Measurements from ENCODE around the gene VMAC.
"Not testable (repeated sequence)": the region's sequence is repeated elsewhere in the genome, so short reads cannot be mapped to it uniquely, and the experiment has no call there.

VMAC gene

DNA sequence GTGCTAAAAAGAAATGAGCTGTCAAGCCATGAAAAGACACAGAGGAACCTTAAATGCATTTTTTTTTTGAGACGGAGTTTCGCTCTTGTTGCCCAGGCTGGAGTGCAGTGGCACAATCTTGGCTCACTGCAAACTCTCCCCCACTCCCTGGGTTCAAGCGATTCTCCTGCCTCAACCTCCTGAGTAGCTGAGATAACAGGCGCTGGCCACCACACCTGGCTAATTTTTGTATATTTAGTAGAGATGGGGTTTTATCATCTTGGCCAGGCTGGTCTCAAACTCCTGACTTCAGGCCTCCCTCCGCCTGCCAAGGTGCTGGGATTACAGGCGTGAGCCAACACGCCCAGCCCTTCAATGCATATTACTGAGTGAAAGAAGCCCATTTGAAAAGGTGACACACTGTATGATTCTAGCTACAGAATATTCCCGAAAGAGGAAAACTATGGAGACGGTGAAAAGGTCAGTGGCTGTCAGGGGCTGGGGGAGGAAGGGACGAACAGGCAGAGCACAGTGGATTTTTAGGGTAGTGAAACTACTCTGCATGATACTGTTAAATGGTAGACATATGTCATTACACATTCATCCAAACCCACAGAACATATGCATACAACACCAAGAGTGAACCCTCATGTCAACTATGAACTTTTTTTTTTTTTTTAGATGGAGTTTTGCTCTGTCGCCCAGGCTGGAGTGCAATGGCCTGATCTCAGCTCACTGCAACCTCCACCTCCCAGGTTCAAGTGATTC lies 20.4 kb upstream of the VMAC start:
- DNase-seq (ENCODE audit: low read depth in 2 of 2) = not testable (repeated sequence)

DNA sequence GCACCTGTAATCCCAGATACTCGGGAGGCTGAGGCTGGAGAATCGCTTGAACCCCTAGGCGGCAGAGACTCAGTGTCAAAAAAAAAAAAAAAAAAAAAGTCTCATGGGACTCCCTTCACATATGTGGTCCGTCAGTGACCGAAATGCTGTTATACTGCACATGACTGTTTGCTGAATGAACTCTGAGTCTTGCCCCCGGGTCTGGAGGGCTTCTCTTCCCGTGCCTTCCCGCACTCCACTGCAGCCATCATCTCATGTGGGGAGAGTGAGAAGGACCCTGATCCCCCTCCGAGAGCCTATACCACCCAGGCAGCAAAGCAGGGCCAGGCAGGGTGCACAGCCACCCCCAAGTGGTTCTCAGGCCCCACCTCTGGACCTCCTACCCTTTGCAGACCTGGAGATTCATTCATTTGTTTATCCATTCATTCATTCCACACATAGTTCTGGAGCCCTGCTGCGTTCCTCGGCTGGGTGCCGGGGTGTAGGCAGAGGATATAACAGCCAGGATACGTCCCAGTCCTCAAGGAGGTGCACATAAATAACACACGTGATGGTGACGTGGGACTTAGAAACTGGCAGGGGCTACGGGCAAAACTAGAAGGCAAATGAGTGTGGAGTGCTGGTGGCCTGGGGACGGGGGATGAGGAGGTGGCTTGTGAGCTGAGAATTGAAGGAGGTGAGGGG lies 15.2 kb upstream of the VMAC start:
- no peak for DNase-seq (ENCODE audit: low read depth in 2 of 2)

DNA sequence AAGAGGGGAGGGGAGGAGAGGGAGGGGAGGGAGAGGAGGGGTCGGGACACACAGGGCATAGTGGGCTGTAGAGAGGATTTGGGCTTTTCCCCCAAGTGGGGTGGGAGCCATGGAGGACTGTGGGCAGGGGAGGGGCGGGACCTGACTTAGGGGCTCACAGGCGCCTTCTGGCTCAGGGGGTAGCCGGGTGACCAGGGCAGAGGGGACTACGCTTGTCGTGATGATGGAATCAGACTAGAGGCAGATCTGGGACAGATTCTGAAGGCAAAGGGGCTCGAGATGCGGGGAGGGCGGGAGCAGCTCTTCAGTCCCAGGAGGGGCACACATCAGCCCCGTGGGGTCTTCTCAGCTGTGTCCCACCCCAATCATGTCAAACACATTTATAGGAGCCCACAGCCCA lies 14.6 kb upstream of the VMAC start:
- DNase-seq (ENCODE audit: low read depth in 2 of 2) = no peak

DNA sequence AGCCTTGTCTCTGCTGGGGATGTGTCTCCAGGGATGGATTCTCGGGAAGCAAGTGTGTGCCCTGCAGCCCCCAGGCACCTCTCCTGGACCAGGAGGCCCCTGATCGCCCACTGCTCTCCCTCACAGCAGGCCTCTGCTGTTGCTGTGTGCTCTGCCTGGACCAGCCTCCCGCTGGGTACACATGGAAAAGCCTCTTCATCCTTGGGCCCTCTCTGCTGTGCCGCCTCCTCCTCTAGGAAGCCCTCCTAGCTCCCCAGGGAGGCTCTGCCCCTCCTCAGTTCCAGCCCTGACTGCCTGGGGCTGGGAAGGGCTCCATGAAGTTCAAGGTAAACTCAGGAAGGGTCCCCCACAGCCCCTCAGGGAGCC lies 13.1 kb upstream of the VMAC start:
- DNase-seq (ENCODE audit: low read depth in 2 of 2) = no peak

DNA sequence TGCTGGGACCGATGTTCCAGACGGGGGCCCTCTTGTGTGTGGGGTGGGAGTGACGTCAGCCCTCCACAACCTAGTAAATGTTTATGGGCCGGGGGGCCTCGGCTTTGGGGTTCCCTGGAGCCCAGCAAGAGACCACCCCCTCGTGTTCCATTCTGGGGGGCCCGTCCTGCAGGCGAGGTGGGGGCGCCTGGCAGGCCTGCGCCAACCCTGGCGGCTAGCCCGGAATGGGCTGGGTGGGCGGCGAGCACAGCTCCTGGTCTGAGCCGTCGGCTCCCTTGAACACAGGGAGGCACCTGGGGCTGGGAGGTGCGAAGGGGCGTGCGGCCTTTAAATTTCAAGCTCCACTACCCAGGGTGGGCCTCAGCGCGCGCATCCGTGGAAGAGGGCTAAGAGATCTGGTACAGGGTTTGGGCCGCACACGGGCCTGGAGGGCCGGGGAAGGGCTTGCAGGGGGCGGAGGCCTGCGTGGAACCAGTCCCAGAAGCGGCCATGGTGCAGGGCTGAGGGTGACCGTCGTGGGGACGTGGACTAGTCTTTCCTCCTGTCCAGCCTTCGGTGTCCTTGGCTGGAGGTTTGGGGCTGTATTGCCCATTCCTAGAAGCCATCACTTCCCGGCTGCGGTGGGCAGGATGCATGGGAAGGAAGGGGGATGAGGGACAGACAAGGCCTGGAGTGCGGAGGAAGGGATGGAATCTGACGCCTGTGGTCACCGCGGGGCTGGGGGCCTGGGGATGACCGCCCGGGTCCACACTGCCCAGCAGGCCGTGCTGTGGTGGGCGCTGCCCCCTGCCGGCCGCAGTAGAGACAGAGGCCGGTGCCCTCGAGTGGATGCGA lies 12.5 kb upstream of the VMAC start:
- DNase-seq (ENCODE audit: low read depth in 2 of 2) = no peak

DNA sequence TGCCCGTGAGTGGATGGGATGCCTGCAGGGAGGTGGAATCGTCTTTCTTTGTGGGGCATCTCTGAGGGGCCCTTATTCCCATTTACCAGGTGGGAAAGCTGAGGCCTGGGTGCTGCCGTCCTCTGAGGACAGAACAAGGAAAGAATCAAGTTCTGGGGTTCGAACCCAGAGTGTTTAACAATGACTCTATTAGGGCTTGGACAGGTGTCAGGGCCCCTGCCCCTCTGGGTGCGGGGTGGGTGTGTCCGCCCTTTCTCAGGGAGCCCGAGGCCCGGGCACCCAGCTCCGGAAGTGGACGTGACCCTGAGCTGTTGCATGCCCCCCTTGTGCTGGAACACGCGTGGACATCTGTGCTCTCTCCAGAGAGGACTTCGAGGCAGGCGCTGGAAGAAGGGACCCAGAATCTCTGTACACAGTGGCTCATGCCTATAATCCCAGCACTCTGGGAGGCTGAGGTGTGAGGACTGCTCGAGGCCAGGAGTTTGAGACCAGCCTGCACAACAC lies 11.8 kb upstream of the VMAC start:
- no peak for DNase-seq (ENCODE audit: low read depth in 2 of 2)

DNA sequence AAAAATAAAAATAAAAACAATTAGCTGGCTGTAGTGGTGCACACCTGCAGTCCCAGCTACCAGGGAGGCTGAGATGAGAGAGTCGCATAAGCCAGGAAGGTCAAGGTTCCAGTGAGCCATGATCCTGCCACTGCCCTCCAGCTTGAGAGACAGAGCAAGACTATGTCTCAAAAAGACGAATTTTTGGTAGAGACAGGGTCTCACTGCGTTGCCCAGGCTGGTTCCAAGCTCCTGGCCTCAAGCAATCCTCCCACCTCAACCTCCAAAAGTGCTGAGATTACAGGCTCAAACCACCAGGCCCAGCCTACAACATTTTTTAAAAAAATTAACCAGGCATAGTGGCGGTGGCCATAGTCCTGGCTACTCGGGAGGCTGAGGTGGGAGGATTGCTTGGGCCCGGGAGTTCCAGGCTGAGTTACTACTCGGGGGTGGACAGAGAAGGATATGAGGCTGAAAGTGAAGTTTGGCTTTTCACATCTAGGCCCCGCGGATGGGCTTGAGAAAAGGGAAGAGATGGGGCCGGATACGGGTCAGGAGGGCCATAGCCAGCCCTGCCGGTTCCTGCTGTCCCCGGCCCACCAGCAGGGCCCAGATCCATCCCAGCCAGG lies 11.3 kb upstream of the VMAC start:
- no peak for DNase-seq (ENCODE audit: low read depth in 2 of 2)

DNA sequence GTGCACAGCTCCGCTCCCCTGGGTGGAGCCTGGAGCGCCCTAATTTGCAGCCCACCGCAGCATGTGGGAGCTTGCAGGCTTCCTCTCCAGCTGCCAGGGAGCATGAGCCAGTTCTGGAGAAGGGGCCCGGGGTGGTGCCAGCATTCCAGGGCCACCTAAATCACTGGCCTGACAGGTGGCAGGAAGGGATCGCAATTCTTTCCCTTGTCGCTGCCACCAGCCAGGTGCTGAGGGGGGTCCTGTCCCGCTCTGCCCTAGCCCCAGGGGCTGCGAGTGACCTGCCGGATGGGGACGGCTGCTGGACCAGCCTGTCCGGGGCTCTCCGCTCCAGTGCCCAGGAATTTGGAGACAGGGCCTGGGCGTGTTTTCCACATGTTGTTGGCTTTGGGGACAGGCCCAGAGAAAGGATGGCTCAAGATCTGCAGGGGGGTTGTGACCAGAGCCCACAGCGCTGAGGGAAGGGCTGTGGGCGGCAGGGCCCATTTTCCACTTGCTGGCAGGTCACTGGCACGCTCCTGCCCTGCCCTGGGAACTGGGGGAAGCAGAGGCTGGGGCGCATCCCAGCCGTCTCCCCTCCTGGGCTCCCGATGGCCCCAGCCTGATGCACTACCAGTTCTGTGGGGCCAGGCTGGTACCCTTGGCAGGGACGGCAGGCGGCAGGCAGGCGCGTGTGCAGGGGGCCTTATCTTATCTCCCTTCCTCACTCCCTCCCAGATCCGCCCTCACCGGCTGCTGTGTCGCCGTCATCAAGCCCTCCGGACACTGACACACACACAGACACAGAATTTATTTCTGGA lies 10.6 kb upstream of the VMAC start:
- DNase-seq (ENCODE audit: low read depth in 2 of 2) = no peak

DNA sequence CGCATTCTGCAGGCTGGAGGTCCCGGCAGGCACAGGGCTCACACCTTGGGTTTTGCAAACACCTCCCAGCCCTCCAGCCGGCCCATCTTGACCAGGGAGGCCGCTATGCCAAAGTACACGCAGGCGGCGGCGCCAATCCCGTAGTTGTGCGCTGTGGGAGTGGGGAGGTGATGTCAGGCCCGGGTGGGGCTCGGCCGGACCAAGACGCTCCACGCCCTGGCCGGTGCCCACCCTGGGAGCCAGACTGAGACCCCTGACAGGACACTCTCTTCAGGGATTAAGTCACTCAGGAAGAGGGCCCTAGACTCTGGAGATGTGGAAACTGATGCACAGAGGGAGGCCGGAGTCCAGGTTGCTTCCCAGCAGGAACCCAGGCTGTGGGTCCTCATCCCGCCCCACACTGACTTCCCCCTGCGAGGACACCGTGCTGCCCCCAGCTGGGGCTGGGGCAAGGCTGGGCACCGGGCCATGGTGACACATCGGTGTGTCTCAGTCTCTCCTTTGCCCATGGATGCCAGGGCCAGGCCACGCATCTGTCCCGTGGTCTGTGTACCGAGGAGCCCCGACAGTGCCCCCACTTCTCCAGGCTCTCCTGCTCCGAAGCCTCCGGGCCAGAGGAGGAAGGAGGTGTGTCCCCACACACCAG lies 9.8 kb upstream of the VMAC start:
- no peak for DNase-seq (ENCODE audit: low read depth in 2 of 2)

DNA sequence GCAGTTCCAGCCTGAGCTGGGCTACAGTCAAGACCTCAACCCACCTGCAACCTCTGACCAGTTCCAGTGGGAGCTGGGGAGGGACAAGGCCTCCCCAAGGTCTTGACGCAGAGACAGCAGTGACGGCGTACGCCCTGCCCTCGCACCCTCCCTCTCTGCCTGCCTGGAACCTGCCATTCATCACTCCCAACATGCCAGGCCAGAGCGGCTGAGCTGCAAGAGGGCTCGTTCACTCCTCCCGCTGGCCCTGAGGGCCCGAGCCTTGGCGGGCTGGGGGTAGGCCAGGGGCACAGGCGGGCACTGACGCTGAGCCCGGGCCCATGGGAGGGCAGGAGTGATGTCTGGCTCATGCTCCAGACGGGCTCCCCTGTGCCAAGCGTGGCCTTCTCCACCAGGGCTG lies 9.3 kb upstream of the VMAC start:
- no peak for DNase-seq (ENCODE audit: low read depth in 2 of 2)

DNA sequence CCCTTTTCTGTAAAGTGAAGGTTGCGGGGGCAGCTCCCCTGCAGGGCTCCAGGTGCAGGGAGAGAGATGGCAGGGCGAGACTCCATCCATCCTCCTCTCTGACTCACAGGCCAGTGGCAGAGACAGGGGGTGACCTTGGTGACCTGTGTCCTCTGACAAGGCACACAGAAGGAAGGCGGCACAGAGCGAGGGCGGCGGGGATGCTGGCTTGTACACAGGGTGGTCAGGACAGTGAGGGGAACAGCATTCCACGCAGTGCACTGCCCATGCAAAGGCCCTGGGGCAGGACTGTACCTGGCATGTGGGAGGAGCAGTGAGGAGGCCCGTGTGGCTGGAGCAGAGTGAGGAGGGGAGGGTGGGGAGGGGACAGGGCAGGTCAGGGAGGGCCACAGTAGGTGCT lies 8.8 kb upstream of the VMAC start:
- no peak for DNase-seq (ENCODE audit: low read depth in 2 of 2)

DNA sequence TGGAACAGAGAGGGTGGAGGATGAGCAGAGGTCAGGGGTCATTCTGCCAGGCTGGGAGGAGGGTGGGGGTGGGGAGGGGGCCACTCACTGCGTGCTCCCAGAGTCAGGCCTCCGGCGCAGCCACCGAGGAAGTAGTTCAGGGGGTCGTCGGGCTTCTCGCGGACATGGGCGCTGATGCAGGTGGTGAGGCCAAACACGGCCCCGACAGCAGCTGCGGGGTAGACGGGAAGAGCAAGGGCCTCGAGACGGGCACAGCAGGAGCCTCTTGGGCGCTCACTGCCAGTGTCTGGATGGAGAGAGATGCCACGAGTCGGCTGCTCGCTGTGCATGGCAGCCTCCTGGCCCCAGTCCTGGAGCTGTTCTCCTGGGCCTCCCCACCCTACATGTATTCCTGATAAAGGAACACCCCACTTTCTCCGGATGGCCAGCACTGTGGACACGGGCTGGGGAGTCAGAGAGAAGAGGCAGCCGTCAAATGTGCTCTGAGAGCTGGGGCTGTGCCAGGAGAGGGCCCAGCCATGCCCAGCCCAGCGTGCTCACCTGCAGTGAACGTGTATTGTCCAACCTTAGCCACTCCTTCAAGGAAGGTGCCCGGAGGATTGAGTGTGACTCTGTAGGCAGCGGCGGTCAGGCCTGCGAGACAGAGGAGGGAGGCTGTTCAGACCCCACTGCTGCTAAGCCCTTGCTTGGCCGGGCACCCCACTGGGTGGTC lies 8.2 kb upstream of the VMAC start:
- DNase-seq (ENCODE audit: low read depth in 2 of 2) = no peak

DNA sequence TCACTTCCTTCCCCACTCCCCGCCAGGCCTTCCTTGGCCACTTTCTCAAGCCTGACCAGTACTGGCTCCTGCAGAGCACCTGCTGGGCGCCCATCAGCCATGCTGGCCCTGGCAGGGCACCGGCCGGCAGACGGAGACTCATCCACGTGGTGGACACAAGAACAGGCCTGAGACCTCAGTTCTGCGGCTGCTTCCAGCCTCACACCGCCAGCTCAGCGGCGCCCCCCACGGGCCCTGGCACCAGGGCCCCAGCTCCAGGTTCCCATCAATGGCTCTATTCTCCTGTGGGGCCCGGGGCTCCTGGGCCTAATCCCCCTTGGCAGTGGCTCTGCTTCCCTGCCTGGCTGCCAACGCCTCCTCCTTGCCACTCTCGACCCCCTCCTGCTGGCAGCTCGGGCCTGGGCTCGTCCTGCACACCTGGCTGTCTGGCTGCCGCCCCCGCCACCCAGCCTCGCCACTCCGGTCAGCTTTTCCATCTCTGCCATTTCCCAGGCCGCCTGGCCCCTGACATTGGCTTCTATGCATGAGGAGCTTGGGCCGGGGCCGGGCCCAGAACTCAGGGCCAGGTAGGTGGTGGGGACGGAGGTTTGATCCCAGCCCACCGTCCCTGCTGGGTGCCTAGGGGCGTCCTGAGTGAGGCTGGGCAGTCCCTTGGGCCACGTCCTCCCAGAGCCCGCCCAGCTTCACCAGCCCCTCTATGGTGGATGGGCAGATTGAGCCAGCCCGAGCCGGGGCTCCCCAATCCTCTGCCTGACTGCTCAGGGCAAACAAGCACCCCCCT lies 7.3 kb upstream of the VMAC start:
- DNase-seq (ENCODE audit: low read depth in 2 of 2) = no peak

DNA sequence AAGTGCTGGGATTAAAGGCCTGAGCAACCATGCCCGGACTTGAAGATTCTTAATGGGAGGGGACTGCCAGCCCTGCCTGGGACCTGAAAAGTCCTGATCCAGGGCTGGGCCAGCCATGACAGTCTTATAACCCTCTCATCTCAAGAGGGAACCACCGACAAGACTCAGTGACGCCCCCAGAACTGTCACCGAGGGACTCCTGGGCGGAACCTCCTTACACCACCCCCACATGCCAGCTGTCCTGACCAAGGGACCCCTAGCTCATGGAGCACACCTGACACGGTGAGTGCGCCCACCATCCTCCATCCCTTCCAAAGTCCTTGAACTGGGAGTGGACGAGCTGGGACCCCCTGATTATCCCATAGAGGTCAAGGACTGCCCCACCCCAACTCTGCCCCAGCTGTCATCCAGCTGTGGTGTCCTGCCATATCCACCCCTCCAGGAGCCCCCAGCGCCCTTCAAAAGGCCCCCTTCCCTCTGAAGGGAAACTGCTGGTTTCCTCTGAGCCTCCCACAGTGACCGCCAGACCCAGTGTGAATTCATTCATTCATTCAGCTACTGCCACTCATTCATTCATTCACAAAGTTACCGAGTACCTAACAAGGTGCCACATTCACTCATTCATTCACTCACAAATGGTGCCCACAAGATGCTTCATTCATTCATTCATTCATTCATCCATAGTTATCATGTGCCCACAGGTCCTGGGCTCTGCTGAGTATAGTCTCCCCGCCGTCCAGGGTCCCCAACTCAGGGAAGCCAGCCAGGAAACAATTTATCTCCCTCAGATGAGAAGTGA lies 4.7 kb upstream of the VMAC start:
- no peak for DNase-seq (ENCODE audit: low read depth in 2 of 2)

DNA sequence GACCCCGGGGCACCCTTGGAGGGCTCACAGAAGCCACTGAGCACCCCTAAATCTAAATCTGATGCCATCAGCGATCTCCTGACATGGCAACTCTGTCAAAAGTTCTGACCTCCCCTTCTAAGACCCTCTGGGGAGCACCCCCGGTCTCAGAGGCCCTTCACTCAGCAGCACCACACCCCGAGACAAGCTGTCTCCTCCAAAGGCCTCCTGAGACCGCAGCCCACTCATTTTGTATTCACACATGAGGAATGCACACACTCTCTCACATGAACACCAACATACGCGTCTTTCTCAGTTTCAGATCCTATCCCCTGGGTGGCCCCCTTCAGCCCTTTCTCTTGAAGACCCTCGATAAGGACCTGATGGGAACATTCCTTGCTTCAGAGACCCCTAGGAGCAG lies 3.7 kb upstream of the VMAC start:
- no peak for DNase-seq (ENCODE audit: low read depth in 2 of 2)

DNA sequence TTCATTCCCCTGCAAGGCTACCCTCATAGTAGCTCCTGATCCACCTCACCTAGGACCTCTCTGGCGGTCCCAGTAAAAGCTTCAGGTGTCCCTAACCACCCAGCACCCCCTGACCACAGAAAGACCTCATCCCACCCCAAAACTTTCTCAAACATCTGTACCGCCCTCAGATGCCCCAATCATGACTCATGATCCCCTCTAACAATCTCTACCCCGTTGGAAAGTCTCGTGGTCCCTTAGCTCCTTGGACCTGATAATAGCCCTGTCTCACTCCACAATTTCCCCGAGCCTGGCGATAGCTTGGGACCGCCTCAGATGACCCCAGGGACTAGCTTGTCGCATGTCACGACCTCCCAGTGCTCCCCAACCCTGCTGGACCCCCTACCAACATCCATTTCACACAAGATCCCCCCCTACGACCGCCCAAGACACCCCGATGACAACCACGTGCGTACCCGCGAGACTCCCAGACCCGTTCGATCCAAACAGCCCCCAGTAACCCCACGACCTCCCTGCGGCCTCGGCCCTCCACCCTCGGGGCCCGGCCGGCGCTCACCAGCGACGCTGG lies 1.5 kb upstream of the VMAC start:
- peak in 1 of 2 donors; percentile 15 for DNase-seq (ENCODE audit: low read depth in 2 of 2)

DNA sequence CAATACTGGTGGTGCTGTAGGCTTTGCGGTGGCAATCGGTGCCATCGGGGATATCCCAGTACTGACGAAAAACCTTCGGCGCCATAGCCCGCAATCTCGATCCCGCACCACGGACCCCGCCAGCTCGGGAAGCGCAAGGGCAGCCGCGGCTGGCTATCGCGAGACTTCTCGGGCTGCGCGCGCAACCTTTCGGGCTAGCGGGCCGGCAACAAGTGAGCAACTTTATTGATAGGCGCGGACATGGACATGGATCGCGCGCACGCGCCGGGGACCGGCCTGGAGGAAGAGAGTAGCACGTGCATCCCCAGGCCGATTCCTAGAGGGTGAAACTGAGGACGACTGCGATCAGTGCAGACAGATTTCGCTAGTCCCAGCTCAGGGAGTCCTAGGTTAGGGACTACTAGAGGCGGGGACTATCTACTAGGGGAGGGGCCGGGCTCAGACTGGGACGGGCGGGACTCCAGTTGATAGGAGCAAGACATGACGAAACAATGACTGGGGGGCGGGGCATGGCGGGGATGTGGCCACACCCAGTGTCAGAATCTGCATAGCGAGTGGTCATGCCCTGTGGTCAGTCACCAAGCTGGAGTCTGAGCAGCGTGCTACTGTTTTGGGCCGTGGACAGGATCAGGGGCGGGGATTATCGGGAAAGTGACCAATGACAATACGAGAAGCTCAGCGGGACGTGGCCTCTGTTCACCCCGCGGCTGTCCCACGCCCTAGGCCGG lies 884 bp upstream of the VMAC start, which contains the start of gene NDUFA11:
NDUFA11 (minus strand) TSS at position 167 of the 728 bp plus-strand sequence; CDS start at position 85, 82 bp downstream.
- DNase-seq (ENCODE audit: low read depth in 2 of 2) = peak; percentile 96 to 98
